Choroid plexus epithelial cell (primary cell): ENCODE results near the gene IRS1.
A peak's percentile ranks its signal among the peaks of the same experiment; 100 is the strongest.
"Not testable (repeated sequence)": the region's sequence is repeated elsewhere in the genome, so short reads cannot be mapped to it uniquely, and the experiment has no call there.

Experiments
- DNase-seq: peaks from one replicate; pipeline ENCODE4 v3.0.0-alpha.2; 2010; ENCODE audit warnings: low read depth
- H3K4me3 ChIP-seq: 2 replicates; pipeline ENCODE4 v1.5.1; 2011; ENCODE audit warnings: low read depth, mild to moderate bottlenecking, control low read depth, low read length, moderate library complexity
- CTCF ChIP-seq: conservative IDR thresholded peaks from 2 replicates; pipeline ENCODE4 v1.5.1; 2011; ENCODE audit warnings: low read depth, mild to moderate bottlenecking, control low read depth, inconsistent platforms, low read length, moderate library complexity

IRS1 gene

GRCh38 chr2:226839161-226839560 lies 39.5 kb upstream of the IRS1 start:
- DNase-seq = no peak
- TF ChIP-seq CTCF = no peak
- H3K4me3 ChIP-seq = no peak overlapping the region

- DNase-seq = no peak
- no peak for TF ChIP-seq CTCF
- H3K4me3 ChIP-seq = no peak overlapping the region
Measured at GRCh38 chr2:226838722-226839121, 39.1 kb upstream of the IRS1 start.

GRCh38 chr2:226837787-226838603 lies 38.4 kb upstream of the IRS1 start:
- no peak for DNase-seq
- H3K4me3 ChIP-seq = no peak overlapping the region
- TF ChIP-seq CTCF = no peak

GRCh38 chr2:226837334-226837733 lies 37.7 kb upstream of the IRS1 start:
- no peak overlapping the region for H3K4me3 ChIP-seq
- no peak for TF ChIP-seq CTCF
- no peak for DNase-seq

- peak overlapping the region; percentile 80 for H3K4me3 ChIP-seq
- DNase-seq = no peak
- TF ChIP-seq CTCF = no peak
Measured at GRCh38 chr2:226836548-226836885, 36.9 kb upstream of the IRS1 start.

GRCh38 chr2:226835796-226836547 lies 36.4 kb upstream of the IRS1 start, which contains the start of gene RHBDD1:
TSS of gene RHBDD1 (plus strand) at chr2:226836054. CDS start at chr2:226864694, 28,640 bp downstream.
- no peak for TF ChIP-seq CTCF
- H3K4me3 ChIP-seq = peak within 1 kb of the TSS; percentile 80
- peak; percentile 97 for DNase-seq

GRCh38 chr2:226835420-226835795 lies 35.8 kb upstream of the IRS1 start:
- no peak for TF ChIP-seq CTCF
- DNase-seq = peak; percentile 44
- peak overlapping the region; percentile 80 for H3K4me3 ChIP-seq

- peak overlapping the region; percentile 80 for H3K4me3 ChIP-seq
- DNase-seq = not testable (repeated sequence)
Measured at GRCh38 chr2:226834880-226835279, 35.3 kb upstream of the IRS1 start.
